HEK293 (cell line): ENCODE measurements around the gene PAMR1.

Experiments
- CTCF ChIA-PET: fragments of 350-600 bp; formaldehyde crosslinking; extraction: SDS; loops from one replicate; lab custom pipeline; 2021; ENCODE audit warnings: antibody characterized with exemption; lab: Yijun Ruan, JAX
- POLR2A ChIA-PET: fragments of 300-600 bp; formaldehyde crosslinking; extraction: SDS; loops from one replicate; lab custom pipeline; 2020; ENCODE audit warnings: antibody characterized with exemption, inconsistent platforms; lab: Yijun Ruan, JAX
- H3K27ac ChIP-seq: fragments of 200-500 bp; sonication (Bioruptor generic); 2 replicates; pipeline ENCODE4 v1.5.1; 2014; ENCODE audit warnings: low read depth, low read length, control low read depth, inconsistent platforms; ENCODE audit errors: extremely low read depth
- H3K36me3 ChIP-seq, 2 experiments: fragments of 200-500 bp in 1 of 2; sonication (Bioruptor generic) in 1 of 2; 1 replicate in 1 of 2; 2 replicates in 1 of 2; pipeline ENCODE4 v1.5.1; 2014 to 2017; ENCODE audit warnings: inconsistent platforms in 2 of 2, low read length in 2 of 2; ENCODE audit not compliant: control insufficient read depth in 2 of 2, insufficient read depth in 1 of 2
- H3K4me1 ChIP-seq: fragments of 200-500 bp; sonication (Bioruptor generic); 2 replicates; pipeline ENCODE4 v1.5.1; 2014; ENCODE audit warnings: mild to moderate bottlenecking, low read length, inconsistent platforms; ENCODE audit not compliant: control insufficient read depth, insufficient read depth
- H3K4me3 ChIP-seq: 2 replicates; pipeline ENCODE4 v1.5.1; 2011; ENCODE audit warnings: low read depth, mild to moderate bottlenecking, control low read depth, low read length, moderate library complexity
- H3K9me3 ChIP-seq: fragments of 200-500 bp; sonication (Bioruptor generic); 2 replicates; pipeline ENCODE4 v1.5.1; 2014; ENCODE audit warnings: low read depth, low read length, inconsistent platforms; ENCODE audit not compliant: control insufficient read depth, insufficient read depth
- HOXC10 ChIP-seq: sonication (generic); formaldehyde crosslinking; IDR thresholded peaks from 2 replicates; pipeline ENCODE4 v1.8.1; 2023; ENCODE audit warnings: mild to moderate bottlenecking, missing genetic modification reagents
- MZF1 ChIP-seq: fragments of 450-650 bp; formaldehyde crosslinking; IDR thresholded peaks from 2 replicates; pipeline ENCODE4 v1.5.1; 2017; ENCODE audit warnings: missing biosample characterization, missing genetic modification characterization, borderline replicate concordance
- ZNF138 ChIP-seq: fragments of 450-650 bp; formaldehyde crosslinking; IDR thresholded peaks from 2 replicates; pipeline ENCODE4 v1.5.1; 2016; ENCODE audit warnings: missing biosample characterization, missing genetic modification characterization, borderline replicate concordance
- ZNF175 ChIP-seq: fragments of 450-650 bp; formaldehyde crosslinking; IDR thresholded peaks from 2 replicates; pipeline ENCODE4 v1.5.1; 2016; ENCODE audit warnings: missing biosample characterization, missing genetic modification characterization
- ZNF184 ChIP-seq: fragments of 450-650 bp; IDR thresholded peaks from 2 replicates; pipeline ENCODE4 v1.5.1; 2018; ENCODE audit warnings: missing biosample characterization, mild to moderate bottlenecking, missing genetic modification characterization
- ZNF510 ChIP-seq: fragments of 450-650 bp; formaldehyde crosslinking; IDR thresholded peaks from 2 replicates; pipeline ENCODE4 v1.5.1; 2018; ENCODE audit warnings: mild to moderate bottlenecking, missing genetic modification characterization, missing biosample characterization; ENCODE audit not compliant: insufficient replicate concordance
- ZNF529 ChIP-seq: fragments of 450-650 bp; formaldehyde crosslinking; IDR thresholded peaks from 2 replicates; pipeline ENCODE4 v1.5.1; 2017; ENCODE audit warnings: missing genetic modification characterization, missing biosample characterization; ENCODE audit not compliant: insufficient replicate concordance
- ZNF561 ChIP-seq: fragments of 450-650 bp; IDR thresholded peaks from 2 replicates; pipeline ENCODE4 v1.5.1; 2018; ENCODE audit warnings: missing biosample characterization, missing genetic modification characterization, borderline replicate concordance
- ZNF600 ChIP-seq: fragments of 450-650 bp; formaldehyde crosslinking; IDR thresholded peaks from 2 replicates; pipeline ENCODE4 v1.5.1; 2016; ENCODE audit warnings: missing biosample characterization, missing genetic modification characterization
- ZNF624 ChIP-seq: fragments of 450-650 bp; formaldehyde crosslinking; IDR thresholded peaks from 2 replicates; pipeline ENCODE4 v1.5.1; 2017; ENCODE audit warnings: missing biosample characterization, missing genetic modification characterization
- ZNF785 ChIP-seq: fragments of 450-650 bp; formaldehyde crosslinking; IDR thresholded peaks from 2 replicates; pipeline ENCODE4 v1.5.1; 2016; ENCODE audit warnings: missing biosample characterization, missing genetic modification characterization
- ZSCAN30 ChIP-seq: fragments of 450-650 bp; IDR thresholded peaks from 2 replicates; pipeline ENCODE4 v1.5.1; 2018; ENCODE audit warnings: missing biosample characterization, mild to moderate bottlenecking, missing genetic modification characterization, moderate library complexity
- TF ChIP-seq, protein P1 (sequence below): fragments of 450-650 bp; formaldehyde crosslinking; IDR thresholded peaks from 2 replicates; pipeline ENCODE4 v1.5.1; 2016; ENCODE audit warnings: missing biosample characterization, missing genetic modification characterization, borderline replicate concordance
- TF ChIP-seq, protein P2 (sequence below): fragments of 450-650 bp; formaldehyde crosslinking; IDR thresholded peaks from 2 replicates; pipeline ENCODE4 v1.5.1; 2017; ENCODE audit warnings: missing biosample characterization, missing genetic modification characterization
- TF ChIP-seq, protein P3 (sequence below): fragments of 450-650 bp; formaldehyde crosslinking; IDR thresholded peaks from 2 replicates; pipeline ENCODE4 v1.5.1; 2016; ENCODE audit warnings: missing biosample characterization, missing genetic modification characterization
- TF ChIP-seq, protein P4 (sequence below): fragments of 450-650 bp; formaldehyde crosslinking; IDR thresholded peaks from 2 replicates; pipeline ENCODE4 v1.5.1; 2016; ENCODE audit warnings: missing biosample characterization, missing genetic modification characterization
- TF ChIP-seq, protein P5 (sequence below): fragments of 450-650 bp; formaldehyde crosslinking; IDR thresholded peaks from 2 replicates; pipeline ENCODE4 v1.5.1; 2016; ENCODE audit warnings: missing biosample characterization, missing genetic modification characterization

PAMR1 gene

DNA sequence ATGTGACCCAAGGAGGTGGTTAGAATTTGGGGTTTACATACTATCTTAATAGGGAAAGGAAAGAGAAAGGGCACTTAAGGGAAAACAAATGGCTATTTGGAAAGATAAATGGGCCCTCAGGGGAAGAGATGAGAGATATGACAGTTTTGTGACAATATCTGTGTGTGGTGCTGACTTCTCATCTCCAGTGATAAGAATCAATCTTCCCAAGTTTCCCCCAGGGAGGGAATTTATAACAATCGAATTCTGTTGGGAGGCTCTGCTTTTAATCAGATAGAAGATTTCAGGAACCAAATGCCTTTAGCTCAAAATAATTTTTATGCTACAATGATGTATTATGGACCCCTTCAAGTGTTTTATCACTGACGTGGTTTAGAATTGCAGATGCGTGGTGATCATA lies 46.3 kb upstream of the PAMR1 start:
- ChIA-PET POLR2A (no interaction called here), CTCF (no interaction called here)
- H3K4me1 ChIP-seq: no peaks in the 10 kb centered on the region
- TF ChIP-seq, protein P1, sequence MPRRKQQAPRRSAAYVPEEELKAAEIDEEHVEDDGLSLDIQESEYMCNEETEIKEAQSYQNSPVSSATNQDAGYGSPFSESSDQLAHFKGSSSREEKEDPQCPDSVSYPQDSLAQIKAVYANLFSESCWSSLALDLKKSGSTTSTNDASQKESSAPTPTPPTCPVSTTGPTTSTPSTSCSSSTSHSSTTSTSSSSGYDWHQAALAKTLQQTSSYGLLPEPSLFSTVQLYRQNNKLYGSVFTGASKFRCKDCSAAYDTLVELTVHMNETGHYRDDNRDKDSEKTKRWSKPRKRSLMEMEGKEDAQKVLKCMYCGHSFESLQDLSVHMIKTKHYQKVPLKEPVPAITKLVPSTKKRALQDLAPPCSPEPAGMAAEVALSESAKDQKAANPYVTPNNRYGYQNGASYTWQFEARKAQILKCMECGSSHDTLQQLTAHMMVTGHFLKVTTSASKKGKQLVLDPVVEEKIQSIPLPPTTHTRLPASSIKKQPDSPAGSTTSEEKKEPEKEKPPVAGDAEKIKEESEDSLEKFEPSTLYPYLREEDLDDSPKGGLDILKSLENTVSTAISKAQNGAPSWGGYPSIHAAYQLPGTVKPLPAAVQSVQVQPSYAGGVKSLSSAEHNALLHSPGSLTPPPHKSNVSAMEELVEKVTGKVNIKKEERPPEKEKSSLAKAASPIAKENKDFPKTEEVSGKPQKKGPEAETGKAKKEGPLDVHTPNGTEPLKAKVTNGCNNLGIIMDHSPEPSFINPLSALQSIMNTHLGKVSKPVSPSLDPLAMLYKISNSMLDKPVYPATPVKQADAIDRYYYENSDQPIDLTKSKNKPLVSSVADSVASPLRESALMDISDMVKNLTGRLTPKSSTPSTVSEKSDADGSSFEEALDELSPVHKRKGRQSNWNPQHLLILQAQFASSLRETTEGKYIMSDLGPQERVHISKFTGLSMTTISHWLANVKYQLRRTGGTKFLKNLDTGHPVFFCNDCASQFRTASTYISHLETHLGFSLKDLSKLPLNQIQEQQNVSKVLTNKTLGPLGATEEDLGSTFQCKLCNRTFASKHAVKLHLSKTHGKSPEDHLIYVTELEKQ (tag by site-specific recombination): no peak
- TF ChIP-seq, protein P2, sequence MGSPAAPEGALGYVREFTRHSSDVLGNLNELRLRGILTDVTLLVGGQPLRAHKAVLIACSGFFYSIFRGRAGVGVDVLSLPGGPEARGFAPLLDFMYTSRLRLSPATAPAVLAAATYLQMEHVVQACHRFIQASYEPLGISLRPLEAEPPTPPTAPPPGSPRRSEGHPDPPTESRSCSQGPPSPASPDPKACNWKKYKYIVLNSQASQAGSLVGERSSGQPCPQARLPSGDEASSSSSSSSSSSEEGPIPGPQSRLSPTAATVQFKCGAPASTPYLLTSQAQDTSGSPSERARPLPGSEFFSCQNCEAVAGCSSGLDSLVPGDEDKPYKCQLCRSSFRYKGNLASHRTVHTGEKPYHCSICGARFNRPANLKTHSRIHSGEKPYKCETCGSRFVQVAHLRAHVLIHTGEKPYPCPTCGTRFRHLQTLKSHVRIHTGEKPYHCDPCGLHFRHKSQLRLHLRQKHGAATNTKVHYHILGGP (tag by site-specific recombination): no peak
- TF ChIP-seq ZNF561 (tag by site-specific recombination): no peak
- no peak for TF ChIP-seq ZNF175 (tag by site-specific recombination)
- no peak for TF ChIP-seq MZF1 (tag by site-specific recombination)
- no peak for TF ChIP-seq ZNF138 (tag by site-specific recombination)
- no peak for TF ChIP-seq ZNF785
- no peak for TF ChIP-seq HOXC10 (CRISPR knock-in tag)
- no peak for TF ChIP-seq ZNF600
- TF ChIP-seq ZSCAN30 (tag by site-specific recombination): no peak
- no peak for TF ChIP-seq ZNF510 (tag by site-specific recombination)
- TF ChIP-seq, protein P3, sequence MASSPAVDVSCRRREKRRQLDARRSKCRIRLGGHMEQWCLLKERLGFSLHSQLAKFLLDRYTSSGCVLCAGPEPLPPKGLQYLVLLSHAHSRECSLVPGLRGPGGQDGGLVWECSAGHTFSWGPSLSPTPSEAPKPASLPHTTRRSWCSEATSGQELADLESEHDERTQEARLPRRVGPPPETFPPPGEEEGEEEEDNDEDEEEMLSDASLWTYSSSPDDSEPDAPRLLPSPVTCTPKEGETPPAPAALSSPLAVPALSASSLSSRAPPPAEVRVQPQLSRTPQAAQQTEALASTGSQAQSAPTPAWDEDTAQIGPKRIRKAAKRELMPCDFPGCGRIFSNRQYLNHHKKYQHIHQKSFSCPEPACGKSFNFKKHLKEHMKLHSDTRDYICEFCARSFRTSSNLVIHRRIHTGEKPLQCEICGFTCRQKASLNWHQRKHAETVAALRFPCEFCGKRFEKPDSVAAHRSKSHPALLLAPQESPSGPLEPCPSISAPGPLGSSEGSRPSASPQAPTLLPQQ: no peak
- no peak for TF ChIP-seq ZNF184 (tag by site-specific recombination)
- TF ChIP-seq, protein P4, sequence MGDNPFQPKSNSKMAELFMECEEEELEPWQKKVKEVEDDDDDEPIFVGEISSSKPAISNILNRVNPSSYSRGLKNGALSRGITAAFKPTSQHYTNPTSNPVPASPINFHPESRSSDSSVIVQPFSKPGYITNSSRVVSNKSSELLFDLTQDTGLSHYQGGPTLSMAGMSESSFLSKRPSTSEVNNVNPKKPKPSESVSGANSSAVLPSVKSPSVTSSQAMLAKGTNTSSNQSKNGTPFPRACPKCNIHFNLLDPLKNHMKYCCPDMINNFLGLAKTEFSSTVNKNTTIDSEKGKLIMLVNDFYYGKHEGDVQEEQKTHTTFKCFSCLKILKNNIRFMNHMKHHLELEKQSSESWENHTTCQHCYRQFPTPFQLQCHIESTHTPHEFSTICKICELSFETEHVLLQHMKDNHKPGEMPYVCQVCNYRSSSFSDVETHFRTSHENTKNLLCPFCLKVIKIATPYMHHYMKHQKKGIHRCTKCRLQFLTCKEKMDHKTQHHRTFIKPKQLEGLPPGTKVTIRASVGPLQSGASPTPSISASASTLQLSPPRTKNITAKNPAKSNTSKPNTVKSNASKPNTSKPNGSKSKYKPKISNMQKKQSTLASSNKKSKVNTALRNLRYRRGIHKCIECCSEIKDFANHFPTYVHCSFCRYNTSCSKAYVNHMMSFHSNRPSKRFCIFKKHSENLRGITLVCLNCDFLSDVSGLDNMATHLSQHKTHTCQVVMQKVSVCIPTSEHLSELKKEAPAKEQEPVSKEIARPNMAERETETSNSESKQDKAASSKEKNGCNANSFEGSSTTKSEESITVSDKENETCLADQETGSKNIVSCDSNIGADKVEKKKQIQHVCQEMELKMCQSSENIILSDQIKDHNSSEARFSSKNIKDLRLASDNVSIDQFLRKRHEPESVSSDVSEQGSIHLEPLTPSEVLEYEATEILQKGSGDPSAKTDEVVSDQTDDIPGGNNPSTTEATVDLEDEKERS (tag by site-specific recombination): no peak
- TF ChIP-seq ZNF624 (tag by site-specific recombination): no peak
- TF ChIP-seq, protein P5, sequence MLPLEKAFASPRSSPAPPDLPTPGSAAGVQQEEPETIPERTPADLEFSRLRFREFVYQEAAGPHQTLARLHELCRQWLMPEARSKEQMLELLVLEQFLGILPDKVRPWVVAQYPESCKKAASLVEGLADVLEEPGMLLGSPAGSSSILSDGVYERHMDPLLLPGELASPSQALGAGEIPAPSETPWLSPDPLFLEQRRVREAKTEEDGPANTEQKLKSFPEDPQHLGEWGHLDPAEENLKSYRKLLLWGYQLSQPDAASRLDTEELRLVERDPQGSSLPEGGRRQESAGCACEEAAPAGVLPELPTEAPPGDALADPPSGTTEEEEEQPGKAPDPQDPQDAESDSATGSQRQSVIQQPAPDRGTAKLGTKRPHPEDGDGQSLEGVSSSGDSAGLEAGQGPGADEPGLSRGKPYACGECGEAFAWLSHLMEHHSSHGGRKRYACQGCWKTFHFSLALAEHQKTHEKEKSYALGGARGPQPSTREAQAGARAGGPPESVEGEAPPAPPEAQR (tag by site-specific recombination): no peak
- TF ChIP-seq ZNF529: no peak
- TF ChIP-seq, all 188 proteins: peak for 0
- Histone ChIP-seq H3K9me3 (no peaks in the 10 kb centered on the region), H3K27ac (no peak overlapping the region), H3K36me3 (no peaks in the 10 kb centered on the region), H3K4me3 (no peak overlapping the region)
